NCI-H1694 treated with DMSO at 0.1 percent for 48 hours (cell line): ENCODE data around the gene KCNQ1.

Experiments
- DNase-seq: peaks from one replicate; lab custom pipeline; 2025; lab: John Stamatoyannopoulos, UW

The KCNQ1 gene

GRCh38 chr11:2732940-2733628 is 288.3 kb downstream of the KCNQ1 start:
- no peak for DNase-seq

DNA sequence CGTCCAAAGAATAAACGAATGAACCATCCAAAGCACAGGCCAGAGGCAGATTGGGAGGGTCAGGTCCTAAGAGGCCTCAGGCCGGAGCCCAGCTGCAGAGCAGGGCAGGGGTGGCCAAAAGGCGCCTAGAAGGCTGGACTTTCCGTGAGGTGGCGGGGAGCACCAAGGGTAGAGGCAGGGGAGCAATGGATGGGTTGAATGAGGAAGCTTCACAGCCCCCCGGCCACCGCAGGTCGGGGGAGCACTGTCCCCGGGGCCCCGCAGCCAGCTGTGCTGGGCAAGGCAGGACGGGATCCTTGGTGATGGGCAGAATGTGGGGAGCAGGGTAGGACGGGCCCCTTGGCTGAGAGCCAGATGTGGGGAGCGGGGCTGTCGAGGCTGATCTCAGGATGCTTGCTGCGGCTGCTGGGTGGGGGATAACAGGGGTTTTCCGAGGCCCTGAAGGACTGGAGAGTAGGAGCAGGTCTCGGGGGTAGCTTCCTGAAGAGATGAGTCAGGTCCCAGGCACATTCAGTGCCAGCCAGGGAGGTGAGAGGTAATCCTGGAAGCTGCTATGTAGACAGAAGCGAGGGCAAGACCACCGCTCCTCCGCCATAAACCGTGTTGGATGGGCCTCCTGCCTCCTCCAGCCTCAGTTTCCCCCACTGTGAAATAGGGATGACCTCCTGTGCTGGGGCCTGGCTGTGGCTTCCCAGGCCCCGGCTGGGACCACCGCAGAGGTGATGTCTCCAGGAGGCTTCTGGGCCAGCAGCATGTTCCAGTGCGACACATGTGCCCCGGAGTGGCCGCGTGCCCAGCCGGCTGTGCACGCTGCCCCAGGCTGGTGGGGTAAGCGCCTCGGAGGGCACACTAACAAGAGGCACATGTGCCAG is 289.6 kb downstream of the KCNQ1 start:
- no peak for DNase-seq

DNA sequence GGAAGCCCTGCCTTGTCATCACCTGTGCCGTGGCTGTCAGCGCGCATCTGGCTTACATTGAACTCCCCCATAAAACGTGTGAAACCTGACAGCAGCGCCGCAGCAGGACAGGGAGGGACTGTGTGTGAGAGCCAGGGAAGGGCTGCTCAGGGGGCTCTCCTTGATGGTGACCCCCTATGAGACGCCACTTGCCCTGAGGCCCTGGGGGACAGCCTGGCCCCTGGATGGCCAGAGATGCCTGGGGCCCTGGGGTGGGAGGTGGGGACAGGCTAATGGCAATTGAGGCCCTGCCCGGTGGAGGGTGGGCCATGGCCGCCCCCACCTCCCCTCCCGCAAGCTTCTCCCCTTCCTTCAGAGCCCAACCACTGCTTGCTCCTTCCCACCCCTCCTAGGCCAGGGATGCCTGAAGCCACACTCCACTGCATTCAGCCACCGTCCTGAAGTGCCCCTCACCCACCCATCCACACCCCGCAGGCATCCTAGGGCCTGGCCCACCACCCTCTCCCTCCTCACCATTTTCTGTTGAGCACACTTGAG is 290.3 kb downstream of the KCNQ1 start:
- DNase-seq, result no peak

DNA sequence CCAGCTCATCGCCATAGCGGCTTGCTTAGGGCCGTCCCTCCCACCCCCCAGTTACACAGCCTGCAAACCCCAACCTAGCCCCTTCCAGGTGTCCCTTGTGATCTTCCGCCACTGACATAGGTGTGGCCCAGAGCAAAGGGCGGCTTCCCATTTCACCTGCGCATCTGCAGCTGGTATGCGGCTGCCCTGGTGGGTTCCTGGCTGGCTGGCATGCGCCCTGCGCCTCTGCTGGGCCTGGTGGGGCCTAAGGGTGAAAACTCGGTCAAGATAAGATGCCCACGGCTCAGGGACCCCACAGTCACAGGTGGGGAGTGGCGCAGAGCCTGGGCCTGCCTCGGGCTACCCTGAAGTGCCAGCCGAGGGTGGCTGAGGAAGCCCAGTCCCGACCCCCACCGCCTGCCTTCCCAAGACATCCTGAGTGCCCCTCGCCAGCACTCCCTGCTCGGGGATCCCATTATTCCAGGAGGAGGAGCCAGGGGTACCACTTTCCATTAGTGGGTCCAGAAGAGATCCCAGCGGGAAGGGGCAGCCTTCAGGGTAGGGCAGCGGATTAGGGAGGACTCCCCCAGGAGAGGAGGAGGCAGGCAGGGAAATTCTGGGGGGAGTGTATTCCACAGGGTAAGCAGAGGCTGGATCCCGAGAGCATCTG is 291.9 kb downstream of the KCNQ1 start:
- no peak for DNase-seq

- DNase-seq, result no peak
Observed at GRCh38 chr11:2737226-2737590, 292.4 kb downstream of the KCNQ1 start.

- DNase-seq, result no peak
Observed at GRCh38 chr11:2737866-2738265, 293.1 kb downstream of the KCNQ1 start.

DNA sequence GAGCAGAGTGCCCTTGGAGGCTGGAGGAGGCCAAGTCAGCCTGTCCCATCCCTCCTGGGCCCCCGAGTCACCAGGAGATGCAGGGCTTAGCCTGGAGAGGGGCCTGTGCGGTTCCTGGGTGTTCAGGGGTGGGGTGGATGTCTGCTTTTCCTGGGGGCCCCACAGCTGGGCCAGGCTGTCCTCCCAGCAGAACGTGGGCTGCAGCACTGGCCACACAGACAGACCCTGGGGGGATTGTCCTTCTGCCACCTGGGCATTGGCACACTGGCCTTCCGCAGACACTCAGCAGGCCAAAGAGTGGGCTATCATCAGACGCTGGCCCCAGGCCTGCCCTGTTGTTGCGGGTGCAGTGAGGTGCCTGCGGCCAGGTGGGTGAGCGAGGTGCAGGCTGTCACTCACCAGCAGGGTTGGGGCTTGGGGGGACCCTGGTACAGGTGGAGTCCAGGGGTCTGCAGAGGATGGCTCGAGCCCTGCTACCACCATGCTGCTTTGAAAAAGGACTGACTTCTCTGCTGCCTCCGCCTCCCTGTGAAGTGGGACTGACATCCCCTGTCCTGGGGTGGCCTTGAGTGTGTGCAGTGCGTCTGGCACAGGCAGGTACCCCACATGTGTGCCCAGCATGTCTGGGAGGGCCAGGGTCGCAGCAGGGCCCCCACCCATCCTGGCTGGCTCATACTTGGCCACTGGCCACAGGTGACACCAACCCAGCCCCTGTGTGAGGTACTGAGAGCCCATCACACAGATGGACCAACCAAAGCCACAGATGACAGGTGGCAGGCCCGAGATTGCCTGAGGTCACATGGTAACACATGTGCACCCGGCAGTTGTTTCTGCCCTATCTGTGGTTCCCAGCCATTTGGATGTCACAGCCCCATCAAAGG is 294.0 kb downstream of the KCNQ1 start:
- no peak for DNase-seq

DNA sequence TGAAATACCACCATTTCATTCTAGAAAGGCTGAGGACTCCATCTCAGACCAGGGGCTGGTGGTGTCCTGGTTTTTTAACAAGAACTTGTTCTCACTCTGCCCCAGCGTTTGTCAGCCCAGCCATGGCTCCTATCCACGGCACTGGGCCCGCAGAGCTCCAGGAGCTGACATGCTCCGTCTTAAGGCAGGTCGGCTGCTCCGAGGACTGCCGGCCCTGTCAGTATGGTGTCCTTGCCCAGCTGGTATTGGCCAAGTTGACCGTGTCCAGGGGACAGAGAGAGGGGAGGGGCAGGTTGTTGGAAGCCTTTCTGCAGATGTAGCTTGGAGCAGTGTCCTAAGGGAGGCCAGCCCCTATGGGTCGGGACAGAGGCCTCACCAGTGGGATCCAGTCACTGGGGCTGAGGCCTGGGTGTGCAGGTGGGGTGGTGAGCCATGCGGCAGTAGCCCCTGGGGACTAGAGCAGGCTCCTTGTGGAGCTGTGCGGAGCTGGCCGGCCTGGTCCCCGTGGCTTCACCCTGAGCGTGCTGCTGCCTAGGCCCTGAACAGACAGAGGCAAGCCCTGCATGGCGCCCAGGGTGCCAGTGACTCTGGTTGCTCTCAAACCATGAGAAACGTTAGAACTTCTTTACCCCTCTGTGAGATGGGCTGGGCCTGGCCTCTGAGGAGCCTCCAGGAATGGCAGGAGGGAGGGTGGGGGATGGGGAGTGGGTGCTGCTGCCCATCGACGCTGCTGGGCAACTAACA is 294.9 kb downstream of the KCNQ1 start:
- no peak for DNase-seq

- DNase-seq, result no peak
Observed at GRCh38 chr11:2740275-2740940, 295.6 kb downstream of the KCNQ1 start.

GRCh38 chr11:2741006-2741376 is 296.2 kb downstream of the KCNQ1 start:
- no peak for DNase-seq

GRCh38 chr11:2741377-2742131 is 296.7 kb downstream of the KCNQ1 start:
- no peak for DNase-seq

DNA sequence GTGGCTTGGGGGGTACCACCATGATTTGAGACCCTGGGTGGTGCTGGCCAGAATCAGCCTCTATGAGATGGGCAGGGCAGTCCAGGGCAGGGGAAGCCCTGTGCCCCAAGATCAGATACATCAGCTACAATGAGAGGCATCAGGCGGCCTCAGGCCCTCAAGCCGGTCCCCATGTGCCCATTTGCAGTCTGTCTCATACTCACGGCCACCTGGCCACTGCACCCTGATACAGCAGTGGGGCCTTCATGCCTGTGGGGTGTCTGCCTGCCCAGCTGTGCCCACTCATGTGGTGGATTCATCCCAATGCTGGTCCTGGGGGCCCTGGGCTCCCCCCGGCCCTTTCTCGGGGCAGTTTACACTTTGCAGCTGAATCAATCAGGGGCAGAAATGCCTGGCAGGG is 297.4 kb downstream of the KCNQ1 start:
- no peak for DNase-seq

DNA sequence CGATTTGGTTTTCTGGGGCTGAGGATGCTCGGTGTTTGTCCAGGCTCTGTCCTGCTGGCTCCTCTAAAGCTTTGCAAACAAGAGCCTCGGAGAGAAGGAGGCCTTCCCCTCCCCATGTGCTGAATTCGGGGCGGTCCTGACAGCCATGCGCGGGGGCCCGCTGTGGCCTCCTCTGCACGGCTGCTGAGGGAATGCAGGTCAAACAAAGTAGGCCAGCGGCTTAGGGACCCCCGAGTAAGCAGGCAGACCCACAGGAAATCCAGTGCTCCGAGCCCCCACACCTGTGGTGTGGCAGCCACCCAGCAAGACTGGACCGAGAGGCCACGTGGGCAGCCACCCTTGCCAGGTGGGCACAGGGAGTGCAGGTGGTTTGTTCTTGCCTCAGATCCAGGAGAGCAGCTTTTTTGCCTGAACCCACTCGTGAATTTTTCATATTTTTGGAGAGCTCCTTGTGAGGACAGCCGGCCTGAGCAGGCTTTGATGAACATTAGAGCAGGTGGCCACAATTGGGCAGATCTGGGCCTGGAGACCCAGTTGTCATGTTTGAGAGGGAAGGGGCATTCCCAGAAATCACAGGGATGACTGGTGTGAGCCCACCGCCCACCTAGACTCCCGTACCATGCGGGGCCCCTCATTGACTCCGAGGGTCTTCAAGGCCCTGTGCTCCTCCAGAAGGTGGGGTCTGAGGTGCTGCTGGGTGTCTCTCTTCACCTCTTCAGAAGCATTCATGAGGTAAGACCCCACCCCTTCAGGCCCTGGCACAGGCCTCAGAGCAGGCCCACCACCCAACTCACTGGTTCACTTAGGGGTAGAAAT is 298.0 kb downstream of the KCNQ1 start:
- DNase-seq, result no peak

- no peak for DNase-seq
Observed at GRCh38 chr11:2743427-2744110, 298.8 kb downstream of the KCNQ1 start.

DNA sequence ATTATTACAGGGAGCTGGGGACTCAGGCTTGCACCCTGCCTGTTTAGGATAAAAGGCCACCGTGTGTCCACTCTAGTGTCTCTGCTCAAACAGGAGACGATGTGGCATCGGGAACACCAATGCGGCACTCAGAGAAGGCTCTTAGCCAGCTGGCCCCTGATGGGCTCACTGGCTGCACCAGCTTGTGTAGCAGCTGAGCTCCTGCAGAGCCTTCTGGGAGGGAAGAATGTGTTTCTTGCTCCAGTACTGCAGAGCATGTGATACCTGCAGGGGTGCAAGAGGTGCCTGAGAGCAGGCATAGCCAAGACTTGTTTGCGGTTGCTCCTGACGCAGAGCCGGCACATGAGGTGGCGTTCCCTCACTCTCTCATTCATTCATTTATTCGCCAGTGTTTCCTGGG is 299.4 kb downstream of the KCNQ1 start:
- DNase-seq, result peak; percentile 9

DNA sequence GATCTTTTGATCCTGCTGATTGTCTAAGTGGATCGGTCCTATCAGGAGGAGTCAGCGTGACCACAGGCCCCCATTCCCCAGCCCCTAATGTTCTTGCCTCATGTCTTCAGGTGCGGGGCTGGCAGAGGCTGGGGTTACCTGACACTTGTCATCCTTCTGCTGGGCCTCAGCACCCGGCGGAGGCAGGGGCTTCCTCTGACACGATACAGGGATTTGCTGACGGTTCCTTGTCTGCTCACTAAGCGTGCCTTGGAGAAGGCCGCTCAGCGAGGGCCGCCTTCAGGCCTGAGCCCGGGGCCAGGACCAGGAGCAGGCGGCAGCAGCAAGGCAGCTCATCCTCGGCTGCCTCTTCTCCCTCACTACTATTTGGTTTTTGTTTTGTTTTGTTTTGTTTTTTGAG is 300.7 kb downstream of the KCNQ1 start:
- DNase-seq, result no peak

- DNase-seq, result no peak
Observed at GRCh38 chr11:2746401-2747247, 301.8 kb downstream of the KCNQ1 start.
